SHP77 treated with DMSO at 0.1 percent for 48 hours (cell line): Measurements from ENCODE around the gene SLC16A13.
"Not testable (repeated sequence)": the region's sequence is repeated elsewhere in the genome, so short reads cannot be mapped to it uniquely, and the experiment has no call there.

Experiments
- DNase-seq: peaks from one replicate; lab custom pipeline; 2025; lab: John Stamatoyannopoulos, UW

The SLC16A13 gene, protein sequence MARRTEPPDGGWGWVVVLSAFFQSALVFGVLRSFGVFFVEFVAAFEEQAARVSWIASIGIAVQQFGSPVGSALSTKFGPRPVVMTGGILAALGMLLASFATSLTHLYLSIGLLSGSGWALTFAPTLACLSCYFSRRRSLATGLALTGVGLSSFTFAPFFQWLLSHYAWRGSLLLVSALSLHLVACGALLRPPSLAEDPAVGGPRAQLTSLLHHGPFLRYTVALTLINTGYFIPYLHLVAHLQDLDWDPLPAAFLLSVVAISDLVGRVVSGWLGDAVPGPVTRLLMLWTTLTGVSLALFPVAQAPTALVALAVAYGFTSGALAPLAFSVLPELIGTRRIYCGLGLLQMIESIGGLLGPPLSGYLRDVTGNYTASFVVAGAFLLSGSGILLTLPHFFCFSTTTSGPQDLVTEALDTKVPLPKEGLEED

DNA sequence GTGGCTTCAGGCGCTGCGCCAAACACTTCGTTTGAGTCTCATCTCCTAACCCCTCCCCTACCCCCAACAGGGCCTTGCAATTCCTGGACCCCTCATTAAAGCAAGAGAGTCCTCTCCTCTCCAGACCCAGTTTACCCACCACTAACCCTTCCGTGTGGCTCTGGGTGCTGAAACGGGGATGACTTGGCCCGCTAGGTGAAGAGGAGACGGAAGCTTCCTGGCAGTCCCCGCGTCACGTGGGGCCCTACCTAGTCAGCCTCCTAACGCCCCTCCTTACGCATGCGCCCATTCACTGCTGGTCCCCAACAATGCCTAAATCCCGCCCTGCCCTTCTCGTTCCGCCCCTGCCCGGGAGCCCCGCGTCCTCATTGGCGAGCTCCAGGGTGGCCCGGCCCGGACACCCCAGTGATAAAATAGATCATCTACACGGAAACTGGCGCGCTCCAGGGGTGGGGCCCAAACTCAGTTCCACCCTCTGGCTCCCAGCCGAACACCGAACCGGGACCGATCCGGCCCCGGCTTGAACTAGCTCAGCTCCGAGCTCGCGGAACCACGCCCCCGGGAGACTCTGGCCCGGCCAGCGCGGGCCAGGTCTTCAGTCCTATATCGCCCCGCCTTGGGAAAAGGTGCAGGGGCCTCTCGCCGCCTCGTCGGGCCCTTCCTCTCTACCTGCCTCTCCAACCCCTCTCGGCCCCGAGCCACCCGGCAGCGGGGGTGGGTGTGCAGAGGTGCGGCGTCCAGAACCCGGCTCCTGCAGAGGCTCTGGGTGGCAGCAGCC is at the start of gene SLC16A13:
Gene SLC16A13 (plus strand): TSS at position 425 of the 778 bp plus-strand sequence. CDS start 368 bp downstream, outside the sequence.
- peak; percentile 97 for DNase-seq

DNA sequence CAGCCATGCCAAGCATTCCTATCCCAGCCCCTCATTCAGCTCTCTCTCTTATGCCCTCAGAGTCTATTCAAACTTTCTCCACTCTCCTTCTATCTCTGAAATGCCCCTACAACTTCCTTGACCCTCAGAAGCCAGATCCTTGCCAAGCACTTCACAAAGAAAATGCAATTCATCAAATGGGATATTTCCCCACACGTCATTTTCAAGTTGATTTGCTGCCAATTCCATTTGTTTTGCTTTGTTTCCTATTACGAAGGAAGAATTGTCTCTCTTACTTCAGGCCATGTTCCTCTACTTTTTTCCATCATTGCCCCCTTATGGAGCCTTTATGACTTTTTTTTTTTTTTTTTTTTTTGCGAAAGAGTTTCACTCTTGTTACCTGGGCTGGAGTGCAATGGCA is 49.1 kb upstream of the SLC16A13 start:
- DNase-seq = no peak

DNA sequence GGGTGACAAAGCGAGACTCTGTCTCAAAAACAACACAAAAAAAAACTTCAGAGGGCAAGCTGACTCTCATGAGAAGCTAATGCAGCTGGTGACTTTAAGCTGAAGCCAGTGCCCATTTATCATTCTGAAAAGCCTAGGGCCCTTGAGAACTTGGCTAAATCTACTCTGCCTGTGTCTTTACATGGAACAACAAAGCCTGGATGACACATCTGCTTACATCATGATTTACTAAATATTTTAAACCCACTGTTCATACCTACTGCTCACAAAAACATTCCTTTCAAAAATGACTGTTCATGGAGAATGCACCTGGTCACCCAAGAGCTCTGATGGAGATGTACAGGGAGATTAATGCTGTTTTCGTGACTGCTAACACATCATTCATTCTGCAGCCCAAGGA is 46.0 kb upstream of the SLC16A13 start:
- DNase-seq = no peak

DNA sequence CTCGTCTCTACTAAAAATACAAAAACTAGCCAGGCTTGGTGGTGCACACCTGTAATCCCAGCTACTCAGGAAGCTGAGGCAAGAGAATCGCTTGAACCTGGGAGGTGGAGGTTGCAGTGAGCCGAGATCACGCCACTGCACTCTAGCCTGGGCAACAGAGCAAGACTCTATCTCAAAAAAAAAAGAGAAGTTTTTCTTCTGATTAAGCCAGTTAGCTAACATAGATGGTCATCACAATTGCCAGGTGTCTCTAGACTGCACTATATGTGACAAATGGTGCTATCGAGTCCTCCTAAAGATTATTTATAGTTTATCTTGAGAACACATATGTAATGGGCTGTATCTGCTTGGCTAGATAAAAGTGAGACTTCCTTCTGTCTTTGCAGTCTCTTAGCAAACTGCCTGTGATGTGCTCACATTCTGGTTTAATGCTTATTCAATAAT is 42.2 kb upstream of the SLC16A13 start:
- DNase-seq = not testable (repeated sequence)

DNA sequence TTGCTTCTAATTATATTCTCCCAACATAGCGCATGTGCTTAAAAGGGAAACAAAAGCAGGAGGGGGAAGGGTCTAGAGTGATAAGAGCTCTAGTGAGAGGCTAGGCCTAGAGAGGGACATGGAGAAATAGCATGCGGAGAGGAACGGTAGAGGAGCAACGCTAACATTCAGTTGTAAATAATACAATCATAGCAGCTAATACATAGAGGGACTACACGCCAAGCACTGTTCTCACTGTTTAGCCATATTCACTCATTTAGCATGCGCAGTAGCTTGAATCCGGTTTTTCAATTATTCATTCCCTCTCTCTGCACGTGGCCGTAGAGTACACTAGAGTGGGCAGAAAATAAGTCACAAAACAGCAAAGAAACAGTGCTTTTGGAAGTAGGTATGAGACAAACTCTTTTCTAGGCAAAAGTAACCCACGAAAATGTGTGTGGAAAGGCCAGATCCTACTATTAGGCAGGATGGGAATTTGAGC is 41.7 kb upstream of the SLC16A13 start:
- DNase-seq = no peak

DNA sequence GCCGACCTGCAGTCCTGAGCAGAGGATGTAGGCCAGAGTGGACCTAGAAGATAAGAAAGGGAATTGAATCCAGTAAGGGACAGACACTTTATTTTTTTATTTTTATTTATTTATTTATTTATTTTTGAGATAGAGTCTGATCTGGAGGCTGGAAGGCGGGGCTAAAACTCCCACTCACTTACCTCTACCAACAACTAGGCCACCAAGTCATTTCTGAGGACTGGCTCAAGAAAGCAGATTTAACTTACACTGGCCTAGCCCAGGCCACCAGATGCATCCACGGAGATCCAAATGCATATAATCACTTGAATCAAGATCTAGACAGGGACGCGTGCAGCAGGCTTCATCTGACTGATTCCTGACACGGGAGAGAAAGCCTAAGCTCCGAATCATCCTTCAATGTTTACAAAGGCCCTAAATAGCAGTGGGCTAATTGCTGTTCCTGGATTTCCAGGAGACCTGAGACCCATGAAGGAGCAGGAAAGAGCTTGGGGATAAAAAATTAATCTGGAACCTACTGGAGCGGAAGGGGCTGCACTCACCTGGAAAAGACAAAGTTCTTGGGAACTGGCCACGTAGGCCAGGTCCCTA is 41.1 kb upstream of the SLC16A13 start:
- DNase-seq = no peak

DNA sequence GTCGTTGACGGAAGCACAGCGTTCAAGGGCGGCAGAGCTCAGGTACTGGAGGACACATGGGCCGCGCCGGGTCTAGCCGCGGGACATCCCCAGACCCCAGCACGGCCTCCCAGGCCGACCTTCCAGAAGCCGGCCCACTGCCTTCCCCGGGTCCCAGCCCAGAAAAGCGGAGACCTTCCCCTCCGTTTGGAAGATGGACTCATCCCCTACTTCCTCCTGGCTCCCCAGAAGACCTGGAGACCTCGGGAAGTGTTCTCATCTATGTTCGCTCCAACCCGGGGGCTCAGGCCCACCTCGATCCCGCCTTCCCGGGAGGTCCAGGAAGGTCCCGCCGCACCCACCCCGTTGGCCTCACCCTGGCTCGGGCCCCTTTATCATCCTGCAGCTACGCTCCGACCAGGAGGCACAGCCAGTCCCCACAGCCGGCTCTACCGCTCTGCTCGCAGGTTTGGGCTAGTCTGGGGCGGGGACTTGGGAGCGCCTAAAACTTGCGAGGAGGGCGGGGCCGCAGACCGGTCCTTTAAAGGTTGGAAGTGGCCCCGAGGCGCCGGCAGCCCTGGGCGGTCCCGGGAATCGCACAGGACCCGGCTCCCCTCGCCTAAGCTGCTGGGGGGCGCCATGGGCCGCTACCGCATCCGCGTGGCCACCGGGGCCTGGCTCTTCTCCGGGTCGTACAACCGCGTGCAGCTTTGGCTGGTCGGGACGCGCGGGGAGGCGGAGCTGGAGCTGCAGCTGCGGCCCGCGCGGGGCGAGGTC is 40.1 kb upstream of the SLC16A13 start, which contains the start of gene ALOX12:
Gene ALOX12 (plus strand): TSS at position 550 of the 756 bp plus-strand sequence. CDS start 69 bp downstream, at position 619.
- DNase-seq = no peak

DNA sequence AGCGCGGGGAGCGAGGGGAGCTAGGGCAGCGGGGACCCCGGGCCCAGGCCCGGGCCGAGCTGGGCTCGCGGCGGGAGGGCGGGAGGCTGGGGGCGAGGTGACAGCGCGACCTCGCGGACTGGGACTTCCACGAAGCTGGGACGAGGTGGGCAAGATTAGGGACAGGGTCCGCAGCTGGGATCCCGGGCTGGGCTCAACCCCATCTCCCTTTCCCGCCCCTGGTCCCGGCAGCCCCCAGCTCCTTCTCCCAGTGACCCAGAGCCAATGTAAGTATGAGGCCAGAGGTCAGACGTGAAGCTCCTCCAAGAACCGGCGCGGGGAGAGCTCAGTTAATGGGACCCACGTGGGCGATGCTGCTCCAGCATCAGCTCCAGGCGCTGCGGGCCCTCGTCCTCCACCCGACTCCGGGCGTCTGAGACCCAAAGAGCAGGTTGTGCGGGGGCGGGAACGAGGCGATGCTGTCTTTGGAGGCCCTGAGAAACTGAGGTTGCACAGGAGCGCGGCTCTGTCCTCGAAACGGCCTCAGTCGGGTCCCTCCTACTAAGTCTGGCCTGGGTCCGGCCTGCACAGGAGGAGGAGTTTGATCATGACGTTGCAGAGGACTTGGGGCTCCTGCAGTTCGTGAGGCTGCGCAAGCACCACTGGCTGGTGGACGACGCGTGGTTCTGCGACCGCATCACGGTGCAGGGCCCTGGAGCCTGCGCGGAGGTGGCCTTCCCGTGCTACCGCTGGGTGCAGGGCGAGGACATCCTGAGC is 39.4 kb upstream of the SLC16A13 start:
- DNase-seq = no peak

DNA sequence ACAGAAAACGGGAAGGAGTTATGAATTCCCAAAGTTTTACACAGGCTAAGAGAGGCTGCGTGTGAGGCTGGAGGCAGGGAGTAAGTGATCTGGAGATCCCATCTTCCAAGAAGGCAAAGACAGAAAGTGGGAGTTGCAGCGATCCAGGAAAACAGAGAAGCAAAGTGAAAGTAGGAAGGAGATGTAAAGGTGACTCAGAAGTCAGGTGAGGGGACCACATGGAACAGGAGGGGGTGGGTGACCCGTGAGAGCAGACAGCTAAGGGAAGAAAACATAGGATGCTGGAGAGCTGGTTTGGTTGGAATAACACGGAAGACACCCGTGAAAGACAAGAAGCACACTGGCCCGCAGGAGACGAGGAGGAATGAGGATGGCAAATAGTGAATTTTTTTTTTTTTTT is 38.6 kb upstream of the SLC16A13 start:
- no peak for DNase-seq

DNA sequence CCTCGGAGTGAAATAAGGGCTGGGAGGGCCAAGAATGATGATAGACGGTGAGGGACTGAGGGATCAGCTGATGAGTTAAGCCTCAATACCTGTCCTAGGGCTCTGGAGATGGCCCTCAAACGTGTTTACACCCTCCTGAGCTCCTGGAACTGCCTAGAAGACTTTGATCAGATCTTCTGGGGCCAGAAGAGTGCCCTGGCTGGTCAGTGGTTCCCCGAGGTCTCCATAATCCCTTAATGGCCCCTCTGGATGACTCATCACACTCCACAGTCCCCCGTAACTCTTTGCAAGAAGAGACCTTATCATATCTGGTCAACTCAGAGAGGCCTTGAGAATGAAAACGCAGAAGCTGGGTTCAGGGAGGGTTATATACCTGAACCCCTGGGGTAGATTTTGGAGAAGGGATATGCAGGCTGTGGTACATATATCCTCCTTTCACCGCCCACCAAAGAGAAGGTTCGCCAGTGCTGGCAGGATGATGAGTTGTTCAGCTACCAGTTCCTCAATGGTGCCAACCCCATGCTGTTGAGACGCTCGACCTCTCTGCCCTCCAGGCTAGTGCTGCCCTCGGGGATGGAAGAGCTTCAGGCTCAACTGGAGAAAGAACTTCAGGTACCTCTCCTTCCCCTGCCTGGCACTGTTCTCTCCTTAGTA is 36.8 kb upstream of the SLC16A13 start:
- DNase-seq = no peak

DNA sequence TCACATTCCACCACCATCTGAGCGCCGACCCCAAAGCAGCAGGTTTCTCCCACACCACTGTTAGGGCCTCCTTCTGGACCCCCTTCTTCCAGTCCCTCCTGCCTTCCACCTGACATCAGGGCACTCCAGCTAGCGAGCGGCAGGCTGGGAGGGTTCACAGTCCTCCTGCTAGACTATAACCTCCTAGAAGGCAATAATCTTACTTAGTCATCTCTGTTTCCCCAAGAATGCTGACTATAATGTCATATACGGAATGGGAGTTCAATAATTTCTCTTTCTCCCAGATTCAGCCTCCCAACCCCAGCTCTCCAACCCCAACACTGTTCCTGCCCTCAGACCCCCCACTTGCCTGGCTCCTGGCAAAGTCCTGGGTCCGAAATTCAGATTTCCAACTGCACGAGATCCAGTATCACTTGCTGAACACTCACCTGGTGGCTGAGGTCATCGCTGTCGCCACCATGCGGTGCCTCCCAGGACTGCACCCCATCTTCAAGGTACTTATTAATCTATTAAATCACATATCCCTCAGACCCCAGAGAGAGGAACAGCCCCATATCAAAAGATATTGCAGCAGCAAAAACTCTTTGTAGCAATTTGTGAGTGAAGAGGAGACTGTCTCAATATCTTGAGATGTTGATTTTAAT is 34.4 kb upstream of the SLC16A13 start:
- no peak for DNase-seq

DNA sequence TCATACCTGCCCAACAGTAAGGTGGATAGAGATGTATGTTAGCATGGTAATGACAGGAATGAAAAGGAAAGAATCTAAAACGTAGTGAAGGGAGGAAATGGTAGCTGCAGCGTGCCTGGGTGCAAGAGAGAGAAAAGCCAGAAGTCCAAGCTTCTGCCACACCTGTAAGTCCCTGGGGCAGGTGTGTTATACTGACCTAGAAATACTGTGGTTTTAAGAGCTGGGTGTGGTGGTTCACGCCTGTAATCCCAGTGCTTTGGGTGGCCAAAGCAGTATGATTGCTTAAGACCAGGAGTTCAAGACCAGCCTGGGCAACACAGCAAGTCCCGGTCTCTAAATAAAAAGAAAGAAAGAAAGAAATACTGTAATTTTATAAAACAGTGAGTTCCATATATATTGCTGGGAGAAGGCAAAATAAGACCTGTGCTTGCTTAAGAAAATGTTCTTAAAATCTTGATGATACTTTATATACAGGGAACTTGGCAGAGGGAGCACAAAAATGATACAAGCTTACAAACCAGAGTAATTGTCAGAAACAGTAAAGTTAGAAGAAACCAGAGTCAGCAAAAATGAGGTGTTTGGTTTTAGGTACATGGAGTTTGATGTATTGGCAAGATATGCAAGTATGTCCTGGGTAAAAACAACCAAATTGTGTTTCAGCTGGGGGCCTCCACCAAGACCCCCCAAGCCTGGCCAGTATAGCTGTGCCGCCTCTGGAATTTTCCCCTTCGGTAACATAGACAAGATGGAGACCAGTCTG is 33.3 kb upstream of the SLC16A13 start:
- no peak for DNase-seq

DNA sequence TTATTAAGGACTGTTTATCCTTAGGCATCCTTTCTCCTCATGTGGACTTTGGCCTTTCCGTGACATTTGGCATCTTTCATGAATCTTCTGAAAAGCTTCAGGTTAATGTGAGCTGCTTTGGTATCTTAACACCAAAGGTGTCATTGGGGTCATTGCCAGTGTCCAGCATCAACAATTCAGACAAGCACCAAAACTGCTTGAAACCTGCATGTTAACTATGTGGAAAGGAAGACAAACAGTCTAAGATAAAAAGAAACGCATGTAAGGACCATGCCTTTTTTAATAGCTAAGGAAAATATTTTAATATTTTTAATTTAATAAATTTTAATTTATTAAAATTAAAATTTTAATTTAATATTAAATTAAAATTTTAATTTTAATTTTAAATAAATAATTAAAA is 32.1 kb upstream of the SLC16A13 start:
- no peak for DNase-seq

DNA sequence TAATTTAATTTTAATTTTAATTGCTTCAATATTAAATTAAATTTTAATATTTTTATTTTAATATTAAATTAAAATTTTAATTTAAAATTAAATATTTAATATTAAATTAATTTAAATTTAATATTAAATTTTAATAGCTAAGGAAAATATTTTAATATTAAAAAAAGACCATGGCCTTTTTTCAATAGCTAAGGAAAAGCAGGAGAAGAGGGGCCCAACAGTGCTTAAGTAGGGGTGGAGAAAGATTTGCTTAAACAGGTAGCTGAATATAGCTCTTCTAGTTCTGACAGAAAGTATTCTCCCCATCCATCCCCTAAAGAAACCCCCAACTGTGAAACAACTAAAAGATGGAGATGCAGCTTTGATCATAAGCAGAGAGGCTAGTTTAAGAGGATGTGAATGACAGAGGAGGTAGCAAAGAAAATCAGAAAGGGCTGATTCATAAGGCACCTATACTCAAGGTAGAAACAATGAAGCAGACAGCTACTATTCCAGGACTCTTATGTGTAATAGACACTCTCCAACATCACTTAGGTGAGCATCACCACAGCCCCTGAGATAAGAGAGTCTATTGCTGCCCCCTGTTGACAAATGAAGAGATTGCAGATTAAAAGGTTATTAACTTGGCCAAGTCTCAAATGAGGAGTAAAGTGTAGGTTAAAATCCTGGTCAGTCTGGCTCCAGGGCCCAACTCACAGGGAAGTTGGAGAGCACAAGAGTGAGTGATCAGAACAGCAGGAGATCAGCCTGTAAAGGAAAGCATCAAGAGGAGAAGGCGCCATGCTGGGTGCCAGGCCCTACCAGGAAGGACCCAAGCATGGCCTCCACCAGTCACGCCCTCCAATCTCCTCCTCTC is 31.2 kb upstream of the SLC16A13 start:
- peak; percentile 80 for DNase-seq

DNA sequence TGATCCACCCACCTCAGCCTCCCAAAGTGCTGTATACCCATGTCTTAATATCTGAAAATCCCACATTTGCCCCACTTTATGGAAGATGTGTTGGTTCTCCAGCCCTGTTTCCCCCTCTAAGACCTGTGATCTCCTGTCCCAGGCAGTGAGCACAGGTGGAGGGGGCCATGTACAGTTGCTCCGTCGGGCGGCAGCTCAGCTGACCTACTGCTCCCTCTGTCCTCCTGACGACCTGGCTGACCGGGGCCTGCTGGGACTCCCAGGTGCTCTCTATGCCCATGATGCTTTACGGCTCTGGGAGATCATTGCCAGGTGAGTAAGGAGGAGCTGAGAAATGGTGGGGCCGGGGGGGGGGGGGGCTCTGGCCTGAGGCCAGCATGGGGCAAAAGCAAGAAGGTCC is 30.1 kb upstream of the SLC16A13 start:
- no peak for DNase-seq

DNA sequence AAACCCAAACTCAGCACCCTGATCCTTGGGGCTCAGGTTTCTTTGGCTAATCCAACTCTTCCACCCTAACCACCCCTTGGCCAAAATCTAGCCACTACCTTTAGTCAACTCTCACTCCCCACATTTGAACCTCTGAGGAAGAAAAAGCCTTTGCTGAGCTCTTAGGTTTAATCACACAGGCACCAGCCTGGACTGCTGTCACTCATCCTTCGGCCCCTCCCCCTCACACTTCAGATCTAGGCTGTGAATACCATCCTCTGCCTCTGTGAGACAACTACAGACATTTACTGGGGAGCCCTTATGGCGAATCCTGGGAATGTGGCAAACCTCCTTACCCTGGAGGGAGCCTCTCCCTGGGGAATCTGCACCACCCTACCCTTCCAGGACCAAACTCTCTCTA is 28.7 kb upstream of the SLC16A13 start:
- DNase-seq = no peak

DNA sequence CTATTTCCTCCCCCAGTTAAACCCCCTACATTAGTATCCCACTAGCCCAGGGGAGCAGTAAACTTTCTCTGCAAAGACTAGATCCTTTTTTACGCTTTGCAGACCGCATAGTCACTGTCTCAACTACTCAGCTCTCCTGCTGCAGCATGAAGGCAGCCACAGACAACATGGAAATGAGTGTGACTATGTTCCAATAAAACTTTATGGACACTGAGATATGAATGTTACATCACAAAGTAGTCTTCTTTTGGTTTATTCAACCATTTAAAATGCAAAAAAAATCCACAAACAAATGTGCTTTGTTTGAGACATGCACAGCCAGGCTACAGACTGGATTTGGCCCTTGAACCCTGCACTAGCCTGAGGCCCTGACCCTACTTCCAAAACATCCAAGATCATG is 25.3 kb upstream of the SLC16A13 start:
- no peak for DNase-seq

DNA sequence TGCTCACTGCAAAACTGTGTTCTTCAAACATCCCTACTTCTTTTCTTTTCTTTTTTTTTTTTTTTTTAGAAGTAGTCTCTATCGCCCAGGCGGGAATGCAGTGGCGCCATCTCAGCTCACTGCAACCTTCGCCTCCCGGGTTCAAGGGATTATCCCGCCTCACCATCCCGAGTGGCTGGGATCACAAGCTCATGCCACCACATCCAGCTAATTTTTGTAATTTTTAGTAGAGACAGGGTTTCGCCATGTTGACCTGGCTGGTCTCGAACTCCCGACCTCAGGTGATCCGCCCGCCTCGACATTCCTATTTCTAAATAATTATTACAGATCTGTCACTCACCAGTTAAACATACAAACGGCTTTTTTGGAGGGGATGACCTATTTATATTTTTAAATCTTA is 24.4 kb upstream of the SLC16A13 start:
- no peak for DNase-seq
